Retinal pigment epithelial cell (primary cell): ENCODE results near the gene TMEM164.

Experiments used
- DNase-seq: peaks from one replicate; pipeline ENCODE4 v3.0.0-alpha.2; 2010; ENCODE audit warnings: low read depth
- H3K4me3 ChIP-seq: 2 replicates; pipeline ENCODE4 v1.5.1; 2011; ENCODE audit warnings: mild to moderate bottlenecking, low read length, control low read depth, moderate library complexity
- TF ChIP-seq, protein P1 (sequence below): conservative IDR thresholded peaks from 2 replicates; pipeline ENCODE4 v1.5.1; 2011; ENCODE audit warnings: low read depth, low read length, control low read depth, inconsistent platforms

TMEM164 gene

DNA sequence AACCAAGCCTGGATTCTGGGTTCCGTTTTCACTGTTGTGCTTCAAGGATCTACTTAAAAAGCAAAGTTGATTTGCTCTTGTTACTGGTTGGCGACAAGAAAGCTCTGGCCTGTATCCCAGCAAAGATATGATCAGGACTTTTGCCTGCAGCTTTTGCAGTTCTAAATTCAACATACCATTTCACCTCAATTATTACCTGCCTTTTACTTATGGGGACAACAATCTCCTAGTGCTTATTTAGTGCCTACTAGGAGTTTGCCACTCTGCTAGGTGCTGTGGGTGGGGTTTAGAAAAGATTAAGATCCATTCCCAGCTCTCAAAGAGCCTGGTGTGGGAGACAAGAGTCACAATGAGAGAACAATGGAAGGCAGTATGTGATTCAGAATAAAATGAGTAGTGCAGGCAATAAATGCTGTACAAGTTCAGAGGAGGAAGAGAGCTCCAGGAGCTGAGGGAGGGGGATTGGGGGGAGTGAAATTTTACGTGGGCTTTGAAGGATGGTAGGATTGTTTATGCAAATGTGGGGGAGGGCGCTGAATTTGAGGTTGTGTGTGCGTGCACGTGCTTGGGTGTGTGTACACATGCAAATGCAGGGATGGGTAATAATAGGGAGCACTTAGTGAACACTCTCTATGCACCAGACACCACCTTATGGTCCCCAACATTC lies 5.0 kb upstream of the TMEM164 start:
- TF ChIP-seq, protein P1, sequence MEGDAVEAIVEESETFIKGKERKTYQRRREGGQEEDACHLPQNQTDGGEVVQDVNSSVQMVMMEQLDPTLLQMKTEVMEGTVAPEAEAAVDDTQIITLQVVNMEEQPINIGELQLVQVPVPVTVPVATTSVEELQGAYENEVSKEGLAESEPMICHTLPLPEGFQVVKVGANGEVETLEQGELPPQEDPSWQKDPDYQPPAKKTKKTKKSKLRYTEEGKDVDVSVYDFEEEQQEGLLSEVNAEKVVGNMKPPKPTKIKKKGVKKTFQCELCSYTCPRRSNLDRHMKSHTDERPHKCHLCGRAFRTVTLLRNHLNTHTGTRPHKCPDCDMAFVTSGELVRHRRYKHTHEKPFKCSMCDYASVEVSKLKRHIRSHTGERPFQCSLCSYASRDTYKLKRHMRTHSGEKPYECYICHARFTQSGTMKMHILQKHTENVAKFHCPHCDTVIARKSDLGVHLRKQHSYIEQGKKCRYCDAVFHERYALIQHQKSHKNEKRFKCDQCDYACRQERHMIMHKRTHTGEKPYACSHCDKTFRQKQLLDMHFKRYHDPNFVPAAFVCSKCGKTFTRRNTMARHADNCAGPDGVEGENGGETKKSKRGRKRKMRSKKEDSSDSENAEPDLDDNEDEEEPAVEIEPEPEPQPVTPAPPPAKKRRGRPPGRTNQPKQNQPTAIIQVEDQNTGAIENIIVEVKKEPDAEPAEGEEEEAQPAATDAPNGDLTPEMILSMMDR, result no peak
- H3K4me3 ChIP-seq, result no peak overlapping the region
- DNase-seq, result no peak

DNA sequence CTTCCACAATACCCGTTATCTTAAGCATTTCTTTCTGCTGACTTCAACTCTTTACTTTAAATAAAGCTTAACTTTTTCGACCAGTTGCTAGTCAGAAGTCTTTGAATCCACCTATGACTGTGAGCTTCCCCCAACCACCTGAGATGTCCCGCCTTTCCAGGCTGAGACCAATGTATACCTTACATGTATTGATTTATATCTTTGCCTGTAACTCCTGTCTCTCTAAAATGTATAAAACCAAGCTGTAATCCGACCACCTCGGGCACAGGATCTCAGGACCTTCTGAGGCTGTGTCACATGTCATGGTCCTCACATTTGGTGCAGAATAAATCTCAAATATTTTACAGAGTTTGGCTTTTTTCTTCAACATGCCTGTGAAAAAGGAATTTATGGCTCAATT lies 2.9 kb upstream of the TMEM164 start:
- H3K4me3 ChIP-seq, result no peak overlapping the region
- TF ChIP-seq, protein P1, result no peak
- no peak for DNase-seq

DNA sequence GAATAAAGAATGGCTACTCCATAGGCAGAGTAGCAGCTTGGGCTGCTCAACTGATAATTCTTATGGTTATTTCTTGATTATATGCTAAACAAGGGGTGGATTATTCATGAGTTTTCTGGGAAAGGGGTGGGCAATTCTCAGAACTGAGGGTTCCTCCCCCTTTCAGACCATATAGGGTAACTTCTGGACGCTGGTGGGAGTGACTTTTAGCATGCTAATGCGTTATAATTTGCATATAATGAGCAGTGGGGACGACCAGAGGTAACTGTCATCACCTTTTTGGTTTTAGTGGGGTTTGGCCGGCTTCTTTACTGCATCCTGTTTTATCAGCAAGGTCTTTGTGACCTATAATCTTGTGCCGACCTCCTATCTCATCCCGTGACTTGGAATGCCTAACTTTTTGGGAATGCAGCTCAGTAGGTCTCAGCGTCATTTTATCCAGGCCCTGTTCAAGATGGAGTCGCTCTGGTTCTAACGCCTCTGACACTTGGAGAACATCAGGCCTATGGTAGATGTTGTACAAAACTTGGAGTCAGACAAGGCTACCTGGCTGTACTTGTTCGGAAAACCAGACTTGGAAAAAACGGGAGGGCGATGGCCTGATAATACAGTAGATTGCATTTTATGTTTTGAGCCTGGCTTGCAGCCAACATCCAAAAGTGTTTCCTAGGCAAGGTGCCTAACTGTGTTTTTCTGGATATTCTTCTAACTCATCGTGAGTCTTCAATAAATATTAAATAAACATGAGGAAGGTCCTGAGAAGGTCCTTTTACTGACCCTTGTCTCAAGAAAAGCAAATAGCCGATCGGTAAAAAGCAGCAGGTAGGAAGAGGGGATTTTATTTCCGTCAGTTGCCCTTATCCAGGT lies 1.8 kb upstream of the TMEM164 start:
- TF ChIP-seq, protein P1, result no peak
- no peak for DNase-seq

DNA sequence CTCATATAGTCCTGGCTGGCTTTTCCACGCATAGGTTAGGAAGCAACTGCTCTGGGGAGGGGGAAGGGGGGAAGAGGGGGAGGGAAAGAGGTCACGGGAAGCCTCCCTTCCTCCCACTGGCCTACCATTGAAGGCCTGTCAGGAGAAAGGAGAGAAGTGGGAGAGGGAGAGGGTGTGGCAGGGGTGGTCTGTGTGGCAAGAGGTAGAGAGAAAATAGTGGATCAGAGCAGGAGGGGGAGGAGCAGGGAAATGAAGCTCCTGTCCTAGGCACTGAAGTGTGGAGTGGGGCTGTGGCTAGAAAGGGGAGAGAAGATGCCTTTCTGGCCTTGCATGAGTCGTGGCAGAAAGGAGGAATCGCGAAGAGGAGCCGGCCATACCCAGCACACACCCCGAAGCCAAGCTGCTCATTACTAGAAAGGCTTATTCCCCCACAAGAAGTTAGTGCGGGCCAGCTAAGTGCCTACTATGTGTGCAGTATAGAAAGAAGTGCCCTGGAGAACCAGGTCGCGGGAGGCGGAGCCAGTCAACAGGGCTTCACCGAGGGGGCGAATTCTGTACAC lies 1.1 kb upstream of the TMEM164 start:
- H3K4me3 ChIP-seq, result peak overlapping the region; percentile 52
- DNase-seq, result no peak

More for the DNA sequence above, 1.8 kb upstream of the TMEM164 start:
- H3K4me3 ChIP-seq, result no peak overlapping the region

DNA sequence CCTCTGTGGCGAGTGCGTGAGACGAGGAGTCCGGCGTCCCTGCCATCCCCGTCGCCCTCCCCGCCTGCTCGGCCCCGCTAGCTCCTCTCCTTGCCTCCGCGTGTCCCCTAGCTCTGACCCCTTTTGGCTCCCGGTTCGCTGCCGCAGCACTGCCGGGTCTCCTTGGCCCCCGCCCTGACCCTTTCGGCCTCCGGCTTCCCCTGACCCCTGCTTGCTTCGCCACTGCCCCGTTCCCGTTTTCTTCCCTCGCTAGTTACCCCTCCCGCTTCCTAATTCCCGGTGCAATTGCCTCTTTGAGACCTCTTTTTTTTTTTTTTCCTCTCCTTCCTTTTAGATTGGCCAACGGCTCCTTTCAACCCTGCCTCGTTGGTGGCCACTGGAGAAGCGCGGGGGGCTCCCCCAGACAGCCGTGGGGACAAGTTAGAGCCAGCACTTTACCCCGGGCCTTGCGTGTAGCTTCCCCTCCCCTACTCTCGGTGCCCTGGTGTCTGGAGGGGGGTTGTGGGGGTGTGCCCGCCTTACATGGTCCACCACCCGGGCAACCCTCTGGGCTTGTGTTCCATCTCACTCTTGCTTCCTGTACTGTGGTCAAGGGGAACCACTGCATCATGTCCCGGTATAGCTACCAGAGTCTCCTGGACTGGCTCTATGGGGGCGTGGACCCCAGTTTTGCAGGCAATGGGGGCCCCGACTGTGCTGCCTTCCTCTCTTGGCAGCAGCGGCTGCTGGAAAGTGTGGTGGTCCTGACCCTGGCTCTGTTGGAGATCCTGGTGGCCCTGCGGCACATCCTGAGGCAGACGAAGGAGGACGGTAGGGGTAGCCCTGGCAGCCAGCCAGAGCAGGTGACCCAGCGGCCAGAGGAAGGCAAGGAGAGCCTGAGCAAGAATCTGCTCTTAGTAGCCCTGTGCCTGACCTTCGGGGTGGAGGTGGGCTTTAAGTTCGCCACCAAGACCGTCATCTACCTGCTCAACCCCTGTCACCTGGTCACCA lies 548 bp downstream of the TMEM164 start:
- H3K4me3 ChIP-seq, result peak overlapping the region; percentile 59
- DNase-seq, result no peak
- TF ChIP-seq, protein P1, result no peak

More for the DNA sequence above, 1.1 kb upstream of the TMEM164 start:
- TF ChIP-seq, protein P1, result no peak

DNA sequence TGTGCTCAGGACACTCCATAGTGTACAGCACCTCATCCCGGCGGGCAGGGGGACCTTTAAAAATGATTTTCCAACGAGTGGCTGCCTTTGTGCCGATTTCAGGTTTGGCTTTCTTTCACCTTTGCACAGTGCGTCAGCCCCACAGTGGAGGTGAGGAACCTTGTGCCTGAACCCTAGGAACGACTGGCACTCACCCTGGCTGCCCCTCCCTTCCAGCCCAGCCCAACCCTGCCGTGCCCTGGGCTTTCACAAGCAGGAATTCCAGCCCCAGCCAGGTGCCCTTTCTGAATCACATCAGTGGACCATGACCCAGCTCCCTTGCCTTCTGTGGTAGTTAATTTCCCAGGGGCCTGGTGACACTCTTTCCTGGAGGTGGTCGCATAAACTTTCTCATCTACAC lies 1.3 kb downstream of the TMEM164 start:
- TF ChIP-seq, protein P1, result no peak
- no peak for DNase-seq
- H3K4me3 ChIP-seq, result peak overlapping the region; percentile 59
